ENCODE results near the gene THSD1. TPM values are rescaled to one million over a fixed set of nuclear protein-coding genes. Genes with fewer than 3 reads are reported as not detected.

The THSD1 gene
- polyA plus RNA-seq, 1 donor from 2014 or later = 2.3 TPM

DNA sequence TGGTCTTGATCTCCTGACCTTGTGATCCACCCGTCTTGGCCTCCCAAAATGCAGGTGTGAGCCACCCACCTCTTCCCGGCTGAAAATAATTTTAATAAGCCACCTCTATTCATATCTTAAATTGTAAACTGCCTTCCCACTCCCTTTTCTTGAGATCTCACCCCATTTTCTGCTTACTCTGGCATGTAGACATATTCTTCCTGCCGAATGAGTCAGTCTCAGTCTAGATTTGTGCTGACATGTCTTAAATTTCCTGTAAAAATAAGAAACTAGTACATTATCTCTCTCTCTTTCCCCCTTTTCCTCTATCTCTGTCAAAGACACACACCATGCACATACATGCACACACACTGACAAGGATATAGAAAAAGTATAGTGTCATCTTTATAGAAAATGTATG lies 60.9 kb downstream of the THSD1 start:
- no peak overlapping the region for H2AFZ ChIP-seq (ENCODE audit: low read depth, low read length)
- H3K36me3 ChIP-seq (ENCODE audit: insufficient read depth, low read length) = no peaks in the 10 kb centered on the region
- no peak overlapping the region for H3K4me3 ChIP-seq (ENCODE audit: low read length)
- TF ChIP-seq EZH2 (IDR thresholded peaks at IDR 0.05; ENCODE audit: borderline replicate concordance, insufficient read depth, low read length, poor library complexity, severe bottlenecking) = no peak
- TF ChIP-seq, protein P1, sequence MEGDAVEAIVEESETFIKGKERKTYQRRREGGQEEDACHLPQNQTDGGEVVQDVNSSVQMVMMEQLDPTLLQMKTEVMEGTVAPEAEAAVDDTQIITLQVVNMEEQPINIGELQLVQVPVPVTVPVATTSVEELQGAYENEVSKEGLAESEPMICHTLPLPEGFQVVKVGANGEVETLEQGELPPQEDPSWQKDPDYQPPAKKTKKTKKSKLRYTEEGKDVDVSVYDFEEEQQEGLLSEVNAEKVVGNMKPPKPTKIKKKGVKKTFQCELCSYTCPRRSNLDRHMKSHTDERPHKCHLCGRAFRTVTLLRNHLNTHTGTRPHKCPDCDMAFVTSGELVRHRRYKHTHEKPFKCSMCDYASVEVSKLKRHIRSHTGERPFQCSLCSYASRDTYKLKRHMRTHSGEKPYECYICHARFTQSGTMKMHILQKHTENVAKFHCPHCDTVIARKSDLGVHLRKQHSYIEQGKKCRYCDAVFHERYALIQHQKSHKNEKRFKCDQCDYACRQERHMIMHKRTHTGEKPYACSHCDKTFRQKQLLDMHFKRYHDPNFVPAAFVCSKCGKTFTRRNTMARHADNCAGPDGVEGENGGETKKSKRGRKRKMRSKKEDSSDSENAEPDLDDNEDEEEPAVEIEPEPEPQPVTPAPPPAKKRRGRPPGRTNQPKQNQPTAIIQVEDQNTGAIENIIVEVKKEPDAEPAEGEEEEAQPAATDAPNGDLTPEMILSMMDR (IDR thresholded peaks at IDR 0.05; ENCODE audit: poor library complexity, severe bottlenecking) = no peak
- TF ChIP-seq EP300 (conservative IDR thresholded peaks at IDR 0.05; ENCODE audit: poor library complexity, severe bottlenecking) = no peak
- TF ChIP-seq, protein P2, sequence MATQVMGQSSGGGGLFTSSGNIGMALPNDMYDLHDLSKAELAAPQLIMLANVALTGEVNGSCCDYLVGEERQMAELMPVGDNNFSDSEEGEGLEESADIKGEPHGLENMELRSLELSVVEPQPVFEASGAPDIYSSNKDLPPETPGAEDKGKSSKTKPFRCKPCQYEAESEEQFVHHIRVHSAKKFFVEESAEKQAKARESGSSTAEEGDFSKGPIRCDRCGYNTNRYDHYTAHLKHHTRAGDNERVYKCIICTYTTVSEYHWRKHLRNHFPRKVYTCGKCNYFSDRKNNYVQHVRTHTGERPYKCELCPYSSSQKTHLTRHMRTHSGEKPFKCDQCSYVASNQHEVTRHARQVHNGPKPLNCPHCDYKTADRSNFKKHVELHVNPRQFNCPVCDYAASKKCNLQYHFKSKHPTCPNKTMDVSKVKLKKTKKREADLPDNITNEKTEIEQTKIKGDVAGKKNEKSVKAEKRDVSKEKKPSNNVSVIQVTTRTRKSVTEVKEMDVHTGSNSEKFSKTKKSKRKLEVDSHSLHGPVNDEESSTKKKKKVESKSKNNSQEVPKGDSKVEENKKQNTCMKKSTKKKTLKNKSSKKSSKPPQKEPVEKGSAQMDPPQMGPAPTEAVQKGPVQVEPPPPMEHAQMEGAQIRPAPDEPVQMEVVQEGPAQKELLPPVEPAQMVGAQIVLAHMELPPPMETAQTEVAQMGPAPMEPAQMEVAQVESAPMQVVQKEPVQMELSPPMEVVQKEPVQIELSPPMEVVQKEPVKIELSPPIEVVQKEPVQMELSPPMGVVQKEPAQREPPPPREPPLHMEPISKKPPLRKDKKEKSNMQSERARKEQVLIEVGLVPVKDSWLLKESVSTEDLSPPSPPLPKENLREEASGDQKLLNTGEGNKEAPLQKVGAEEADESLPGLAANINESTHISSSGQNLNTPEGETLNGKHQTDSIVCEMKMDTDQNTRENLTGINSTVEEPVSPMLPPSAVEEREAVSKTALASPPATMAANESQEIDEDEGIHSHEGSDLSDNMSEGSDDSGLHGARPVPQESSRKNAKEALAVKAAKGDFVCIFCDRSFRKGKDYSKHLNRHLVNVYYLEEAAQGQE (IDR thresholded peaks at IDR 0.05; ENCODE audit: borderline replicate concordance) = no peak
- no peak for TF ChIP-seq RAD21 (conservative IDR thresholded peaks at IDR 0.05)
- TF ChIP-seq MXI1 (conservative IDR thresholded peaks at IDR 0.05; ENCODE audit: poor library complexity, severe bottlenecking) = no peak
- no peak for TF ChIP-seq POLR2AphosphoS5 (IDR thresholded peaks at IDR 0.05)
- no peak for TF ChIP-seq SMC3 (conservative IDR thresholded peaks at IDR 0.05; ENCODE audit: poor library complexity)
- no peak for TF ChIP-seq TAF1 (IDR thresholded peaks at IDR 0.05; ENCODE audit: low read depth)
- no peak overlapping the region for H3K27ac ChIP-seq (ENCODE audit: low read length)
- no peak overlapping the region for H3K9ac ChIP-seq (ENCODE audit: low read length)
- no peak overlapping the region for H3K4me2 ChIP-seq (ENCODE audit: low read length)
- H3K27me3 ChIP-seq (ENCODE audit: insufficient read depth, low read depth, low read length) = no peaks in the 10 kb centered on the region
- H3K9me3 ChIP-seq (ENCODE audit: low read length) = no peaks in the 10 kb centered on the region
- H4K20me1 ChIP-seq (ENCODE audit: insufficient read depth) = no peaks in the 10 kb centered on the region
- no peaks in the 10 kb centered on the region for H3K79me2 ChIP-seq (replicated peaks; ENCODE audit: insufficient read depth, low read length)
- H3F3A ChIP-seq (ENCODE audit: insufficient read depth, low read length, poor library complexity, severe bottlenecking) = no peaks in the 10 kb centered on the region
- H3K9me2 ChIP-seq (ENCODE audit: insufficient read depth, low read length) = no peaks in the 10 kb centered on the region

- H3K9me2 ChIP-seq (ENCODE audit: insufficient read depth, low read length) = no peaks in the 10 kb centered on the region
Observed at GRCh38 chr13:52344108-52344507, 61.9 kb downstream of the THSD1 start.

More at GRCh38 chr13:52344108-52344507, 61.9 kb downstream of the THSD1 start:
- Histone ChIP-seq H3K9ac (ENCODE audit: low read length) (no peak overlapping the region), H2AFZ (ENCODE audit: low read depth, low read length) (no peak overlapping the region), H3K79me2 (replicated peaks; ENCODE audit: insufficient read depth, low read length) (no peaks in the 10 kb centered on the region), H3K36me3 (ENCODE audit: insufficient read depth, low read length) (no peaks in the 10 kb centered on the region), H3F3A (ENCODE audit: insufficient read depth, low read length, poor library complexity, severe bottlenecking) (no peaks in the 10 kb centered on the region), H3K27me3 (ENCODE audit: insufficient read depth, low read depth, low read length) (no peaks in the 10 kb centered on the region), H4K20me1 (ENCODE audit: insufficient read depth) (no peaks in the 10 kb centered on the region), H3K4me2 (ENCODE audit: low read length) (no peak overlapping the region), H3K9me3 (ENCODE audit: low read length) (no peaks in the 10 kb centered on the region), H3K4me3 (ENCODE audit: low read length) (no peak overlapping the region), H3K27ac (ENCODE audit: low read length) (no peak overlapping the region)
- TF ChIP-seq EP300 (conservative IDR thresholded peaks at IDR 0.05; ENCODE audit: poor library complexity, severe bottlenecking) (no peak), SMC3 (conservative IDR thresholded peaks at IDR 0.05; ENCODE audit: poor library complexity) (no peak), EZH2 (IDR thresholded peaks at IDR 0.05; ENCODE audit: borderline replicate concordance, insufficient read depth, low read length, poor library complexity, severe bottlenecking) (no peak), RAD21 (conservative IDR thresholded peaks at IDR 0.05) (no peak), TAF1 (IDR thresholded peaks at IDR 0.05; ENCODE audit: low read depth) (no peak), POLR2AphosphoS5 (IDR thresholded peaks at IDR 0.05) (no peak), MXI1 (conservative IDR thresholded peaks at IDR 0.05; ENCODE audit: poor library complexity, severe bottlenecking) (no peak)
- TF ChIP-seq, protein P1 (IDR thresholded peaks at IDR 0.05; ENCODE audit: poor library complexity, severe bottlenecking) = no peak
- TF ChIP-seq, protein P2 (IDR thresholded peaks at IDR 0.05; ENCODE audit: borderline replicate concordance) = no peak

All from neural cell (in vitro differentiated cells).